Neutrophil (primary cell): ENCODE data around the gene SMARCD1.
A peak's percentile ranks its signal among the peaks of the same experiment; 100 is the strongest.

Experiments used
- H3K27ac ChIP-seq: fragments of 200-600 bp; sonication (generic); 2 replicates; pipeline ENCODE4 v1.5.1; 2016; ENCODE audit warnings: mild to moderate bottlenecking, moderate library complexity
- H3K27me3 ChIP-seq: fragments of 200-600 bp; sonication (generic); 2 replicates; pipeline ENCODE4 v1.6.0; 2016; ENCODE audit warnings: mild to moderate bottlenecking
- H3K36me3 ChIP-seq: fragments of 200-600 bp; sonication (generic); 2 replicates; pipeline ENCODE4 v1.5.1; 2017
- H3K4me1 ChIP-seq, 2 experiments: fragments of 200-600 bp in 1 of 2; sonication (generic) in 1 of 2; 1 replicate in 1 of 2; 2 replicates in 1 of 2; pipeline versions ENCODE4 v1.5.1 to v1.6.1; 2013 to 2016; ENCODE audit warnings: low read depth in 1 of 2, low read length in 1 of 2, mild to moderate bottlenecking in 1 of 2, moderate library complexity in 1 of 2; ENCODE audit not compliant: control insufficient read depth in 1 of 2, insufficient read depth in 1 of 2
- H3K4me3 ChIP-seq, 2 experiments: fragments of 200-600 bp in 1 of 2; sonication (generic) in 1 of 2; 1 replicate in 1 of 2; 2 replicates in 1 of 2; pipeline ENCODE4 v1.5.1; 2013 to 2016; ENCODE audit warnings: low read depth in 1 of 2, low read length in 1 of 2, mild to moderate bottlenecking in 1 of 2, moderate library complexity in 1 of 2
- H3K9me3 ChIP-seq: fragments of 200-600 bp; sonication (generic); 2 replicates; pipeline ENCODE4 v1.5.1; 2016
- CTCF ChIP-seq: fragments of 200-600 bp; sonication (generic); IDR thresholded peaks from 2 replicates; pipeline ENCODE4 v1.5.1; 2016; ENCODE audit warnings: antibody characterized with exemption

Gene SMARCD1

GRCh38 chr12:50097952-50098351 is 12.8 kb downstream of the SMARCD1 start:
- H3K4me1 ChIP-seq: peaks cover 19 to 22% of the 10 kb centered on the region in 2 experiments
- no peak for TF ChIP-seq CTCF
- H3K9me3 ChIP-seq: no peaks in the 10 kb centered on the region
- H3K27ac ChIP-seq: peak overlapping the region; percentile 59
- no peak overlapping the region for H3K4me3 ChIP-seq
- no peaks in the 10 kb centered on the region for H3K27me3 ChIP-seq
- H3K36me3 ChIP-seq: peaks cover 95% of the 10 kb centered on the region

GRCh38 chr12:50099302-50100008 is 14.3 kb downstream of the SMARCD1 start:
- peaks cover 6% of the 10 kb centered on the region for H3K27me3 ChIP-seq
- peak overlapping the region; percentile 59 for H3K27ac ChIP-seq
- peaks cover 19 to 22% of the 10 kb centered on the region in 2 experiments for H3K4me1 ChIP-seq
- no peak overlapping the region for H3K4me3 ChIP-seq
- H3K9me3 ChIP-seq: no peaks in the 10 kb centered on the region
- no peak for TF ChIP-seq CTCF
- H3K36me3 ChIP-seq: peaks cover 80% of the 10 kb centered on the region

- H3K27me3 ChIP-seq: peaks cover 6% of the 10 kb centered on the region
- no peak overlapping the region for H3K27ac ChIP-seq
- no peak overlapping the region for H3K4me3 ChIP-seq
- H3K4me1 ChIP-seq: peaks cover 19 to 22% of the 10 kb centered on the region in 2 experiments
- no peaks in the 10 kb centered on the region for H3K9me3 ChIP-seq
- no peak for TF ChIP-seq CTCF
- peaks cover 68% of the 10 kb centered on the region for H3K36me3 ChIP-seq
These were observed 15.4 kb downstream of the SMARCD1 start for GRCh38 chr12:50100561-50100960.

- Histone ChIP-seq H3K4me3 (no peak overlapping the region), H3K36me3 (peaks cover 57% of the 10 kb centered on the region), H3K9me3 (no peaks in the 10 kb centered on the region), H3K4me1 (peaks cover 19 to 22% of the 10 kb centered on the region in 2 experiments), H3K27ac (no peak overlapping the region), H3K27me3 (peaks cover 6% of the 10 kb centered on the region)
- no peak for TF ChIP-seq CTCF
These were observed 16.5 kb downstream of the SMARCD1 start for GRCh38 chr12:50101663-50102062.

- Histone ChIP-seq H3K9me3 (no peaks in the 10 kb centered on the region), H3K4me1 (peaks cover 19 to 22% of the 10 kb centered on the region in 2 experiments), H3K36me3 (peaks cover 53% of the 10 kb centered on the region), H3K4me3 (no peak overlapping the region), H3K27ac (no peak overlapping the region), H3K27me3 (peaks cover 6% of the 10 kb centered on the region)
- no peak for TF ChIP-seq CTCF
These were observed 17.0 kb downstream of the SMARCD1 start for GRCh38 chr12:50102131-50102531.
